ENCODE measurements around the gene ZNF41.
A peak's percentile ranks its signal among the peaks of the same experiment; 100 is the strongest.
"Not testable (repeated sequence)": the region's sequence is repeated elsewhere in the genome, so short reads cannot be mapped to it uniquely, and the experiment has no call there.

The ZNF41 gene

DNA sequence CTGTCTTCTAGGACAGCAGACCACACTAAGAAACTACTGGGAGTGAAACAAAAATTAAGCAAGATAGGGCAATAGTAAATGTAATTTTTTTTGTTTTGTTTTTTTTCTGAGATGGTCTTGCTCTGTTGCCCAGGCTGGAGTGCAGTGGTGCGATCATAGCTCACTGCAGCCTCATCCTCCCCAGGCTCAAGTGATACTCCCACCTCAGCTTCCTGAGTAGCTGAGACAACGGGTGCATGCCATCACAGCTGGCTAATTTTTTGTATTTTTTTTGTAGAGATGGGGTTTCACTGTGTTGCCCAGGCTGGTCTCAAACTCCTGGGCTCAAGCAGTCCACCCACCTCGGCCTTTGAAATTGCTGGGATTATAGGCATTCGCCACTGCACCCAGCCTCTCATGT is 9.1 kb upstream of the ZNF41 start:
- not testable (repeated sequence) for DNase-seq (ENCODE audit: low spot score)

DNA sequence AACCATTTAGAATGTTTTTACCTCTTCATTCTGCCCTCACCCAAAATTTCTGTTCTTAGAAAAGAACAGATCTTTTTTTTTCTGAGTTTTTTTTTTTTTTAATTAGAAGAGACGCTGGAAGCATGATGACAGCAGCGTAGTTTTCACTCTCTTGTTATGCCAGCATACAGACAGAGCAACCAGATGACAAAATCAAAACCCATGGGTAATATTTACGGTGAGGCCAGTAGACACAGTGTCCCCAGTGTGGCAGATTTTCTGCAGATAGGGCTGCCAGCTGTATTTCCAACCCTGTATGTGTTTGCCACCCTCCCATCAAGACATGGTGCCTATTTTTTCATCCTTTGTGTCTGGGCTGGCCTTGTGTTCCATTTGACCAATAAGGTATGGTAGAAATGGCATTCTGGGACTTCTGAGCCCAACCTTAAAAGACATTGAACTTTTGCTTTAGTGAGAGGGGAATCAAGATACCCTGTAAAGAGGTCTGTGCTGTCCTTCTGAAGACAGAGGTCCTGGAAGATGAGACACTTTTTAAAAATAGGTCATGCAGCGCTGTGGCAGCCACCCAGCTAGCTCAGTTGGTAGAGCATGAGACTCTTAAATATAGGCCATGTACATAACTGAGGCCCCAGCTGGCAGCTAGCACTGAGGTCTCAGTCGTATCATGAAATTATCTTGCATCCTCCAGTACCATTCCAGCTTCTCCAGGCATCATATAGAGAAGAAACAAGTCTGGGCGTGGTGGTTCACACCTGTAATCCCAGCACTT is 6.7 kb upstream of the ZNF41 start:
- DNase-seq (ENCODE audit: low spot score): no peak

- no peak for DNase-seq (ENCODE audit: low spot score)
Observed at GRCh38 chrX:47484885-47485284, 1.9 kb upstream of the ZNF41 start.

DNA sequence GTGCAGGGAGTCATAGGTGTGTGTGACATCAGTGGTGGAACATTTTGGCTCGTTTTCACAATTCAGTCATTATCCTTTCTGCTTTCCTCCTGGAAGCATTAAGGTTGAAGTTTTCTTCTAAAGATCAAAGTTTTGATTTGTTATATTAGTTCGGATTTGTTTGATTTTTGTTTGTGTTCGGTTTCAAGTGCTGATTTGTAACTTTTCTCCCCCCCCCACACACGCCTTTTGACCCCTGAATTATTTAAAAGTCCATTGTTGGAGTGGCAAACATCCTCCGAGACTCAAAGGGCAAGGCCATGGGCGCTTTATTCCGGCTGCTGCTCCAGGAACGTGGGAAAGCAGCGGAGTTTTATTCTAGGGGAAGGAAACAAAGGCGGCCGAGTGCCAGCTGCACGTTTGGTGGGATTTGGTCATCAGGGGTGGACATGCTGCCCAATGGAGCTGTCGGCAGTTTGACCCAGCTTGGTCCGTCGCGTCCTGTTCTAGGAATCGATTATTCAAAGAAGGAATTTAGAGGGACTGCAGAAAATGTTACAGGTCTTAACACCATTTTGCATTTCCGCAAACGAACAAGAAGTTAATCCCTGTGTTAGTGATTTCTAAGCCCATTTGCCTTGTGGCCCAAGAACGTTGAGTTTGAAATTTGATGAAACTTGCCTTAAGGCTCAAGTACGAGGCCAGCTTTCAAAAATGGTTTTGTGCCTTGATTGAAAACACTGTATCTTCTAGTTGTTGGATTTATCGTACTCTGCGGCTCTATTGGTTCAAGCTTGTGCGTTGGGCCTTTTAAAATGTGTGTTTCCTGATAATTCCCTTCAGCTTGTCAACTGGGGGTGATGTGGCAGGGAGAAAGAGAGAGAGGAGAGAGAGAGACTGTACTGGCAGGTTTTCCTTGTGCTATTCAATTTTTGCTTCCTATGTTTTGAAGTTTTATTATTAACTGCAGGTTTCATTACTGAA is 565 bp upstream of the ZNF41 start:
- peak; percentile 17 for DNase-seq (ENCODE audit: low spot score)

- no peak for DNase-seq (ENCODE audit: low spot score)
Observed at GRCh38 chrX:47482065-47482511, 934 bp downstream of the ZNF41 start.

DNA sequence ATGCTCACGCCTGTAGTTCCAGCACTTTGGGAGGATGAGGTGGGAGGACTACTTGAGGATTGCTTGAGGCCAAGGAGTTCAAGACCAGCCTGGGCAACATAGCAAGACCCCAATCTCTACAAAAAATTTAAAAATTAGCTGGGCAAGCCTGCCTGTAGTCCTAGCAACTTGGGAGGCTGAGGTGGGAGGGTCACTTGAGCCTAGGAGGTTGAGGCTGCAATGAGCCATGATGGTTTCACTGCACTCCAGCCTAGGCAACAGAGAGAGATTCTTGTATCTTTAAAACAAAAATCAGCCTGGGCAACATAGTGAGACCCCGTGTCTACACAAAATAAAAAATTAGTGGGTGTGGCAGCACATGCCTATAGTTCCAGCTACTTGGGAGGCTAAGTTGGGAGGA is 1.9 kb downstream of the ZNF41 start:
- DNase-seq (ENCODE audit: low spot score): no peak

- DNase-seq (ENCODE audit: low spot score): no peak
Observed at GRCh38 chrX:47480576-47480975, 2.4 kb downstream of the ZNF41 start.

GRCh38 chrX:47475476-47475875 is 7.5 kb downstream of the ZNF41 start:
- no peak for DNase-seq (ENCODE audit: low spot score)

GRCh38 chrX:47467106-47467505 is 15.9 kb downstream of the ZNF41 start:
- no peak for DNase-seq (ENCODE audit: low spot score)

- no peak for DNase-seq (ENCODE audit: low spot score)
Observed at GRCh38 chrX:47460561-47460960, 22.5 kb downstream of the ZNF41 start.

DNA sequence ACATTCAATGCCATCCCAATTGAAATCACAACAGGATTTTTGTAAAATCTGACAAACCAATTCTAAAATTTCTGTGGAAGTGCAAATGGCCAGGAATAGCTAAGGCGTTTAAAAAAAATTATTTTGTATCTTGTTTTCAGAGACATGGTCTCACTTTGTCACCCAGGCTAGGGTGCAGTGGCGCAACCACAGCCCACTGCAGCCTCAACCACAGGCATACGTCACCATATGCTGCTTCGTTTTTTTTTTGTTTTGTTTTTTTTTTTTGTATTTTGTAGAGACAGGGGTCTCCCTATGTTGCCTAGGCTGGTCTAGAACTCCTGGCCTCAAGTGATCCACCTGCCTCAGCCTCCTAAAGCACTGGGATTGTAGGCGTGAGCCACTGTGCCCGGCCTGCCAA is 24.5 kb downstream of the ZNF41 start:
- DNase-seq (ENCODE audit: low spot score): no peak

DNA sequence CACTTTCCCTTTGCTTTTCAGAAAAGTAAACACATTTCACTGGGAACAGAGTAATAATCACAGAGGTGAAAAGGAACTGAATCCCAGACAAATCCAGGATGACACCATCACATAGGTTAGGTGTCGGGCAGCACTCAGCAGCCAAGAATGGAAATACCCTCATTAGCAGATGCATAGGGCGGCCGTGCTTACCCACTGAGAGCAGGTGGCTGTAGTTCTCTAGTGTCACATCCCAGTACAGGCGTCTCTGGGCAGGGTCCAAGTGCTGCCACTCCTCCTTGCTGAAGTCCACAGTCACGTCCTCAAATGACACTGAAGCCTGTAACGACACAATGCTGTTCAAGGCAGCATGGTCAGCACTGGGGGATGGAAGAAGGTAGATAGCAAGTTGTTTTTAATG is 26.9 kb downstream of the ZNF41 start:
- DNase-seq (ENCODE audit: low spot score): no peak

- DNase-seq (ENCODE audit: low spot score): no peak
Observed at GRCh38 chrX:47452112-47452511, 30.9 kb downstream of the ZNF41 start.

- no peak for DNase-seq (ENCODE audit: low spot score)
Observed at GRCh38 chrX:47448165-47448806, 34.7 kb downstream of the ZNF41 start.

GRCh38 chrX:47447607-47448006 is 35.4 kb downstream of the ZNF41 start:
- DNase-seq (ENCODE audit: low spot score): no peak

- no peak for DNase-seq (ENCODE audit: low spot score)
Observed at GRCh38 chrX:47446971-47447370, 36.1 kb downstream of the ZNF41 start.

DNA sequence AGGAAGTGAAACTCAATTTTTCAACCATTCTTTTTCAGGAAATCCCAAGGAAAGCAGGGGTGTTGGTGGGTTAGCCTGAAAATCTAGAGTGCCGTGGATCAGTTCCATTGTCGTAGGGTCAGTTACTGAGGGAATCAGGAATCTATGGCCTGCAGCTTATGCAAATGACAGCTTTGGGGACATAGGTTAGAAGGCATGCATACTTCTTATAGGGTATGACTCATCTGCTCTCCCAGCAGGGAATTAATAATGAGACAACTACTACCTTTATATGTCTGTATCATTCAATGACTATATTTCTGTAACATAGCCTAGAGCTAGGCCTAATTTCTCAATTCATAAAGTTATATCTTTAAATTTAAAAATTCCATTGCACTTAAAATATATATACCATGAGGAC is 36.6 kb downstream of the ZNF41 start:
- DNase-seq (ENCODE audit: low spot score): no peak

- DNase-seq (ENCODE audit: low spot score): no peak
Observed at GRCh38 chrX:47430925-47431324, 52.1 kb downstream of the ZNF41 start.

DNA sequence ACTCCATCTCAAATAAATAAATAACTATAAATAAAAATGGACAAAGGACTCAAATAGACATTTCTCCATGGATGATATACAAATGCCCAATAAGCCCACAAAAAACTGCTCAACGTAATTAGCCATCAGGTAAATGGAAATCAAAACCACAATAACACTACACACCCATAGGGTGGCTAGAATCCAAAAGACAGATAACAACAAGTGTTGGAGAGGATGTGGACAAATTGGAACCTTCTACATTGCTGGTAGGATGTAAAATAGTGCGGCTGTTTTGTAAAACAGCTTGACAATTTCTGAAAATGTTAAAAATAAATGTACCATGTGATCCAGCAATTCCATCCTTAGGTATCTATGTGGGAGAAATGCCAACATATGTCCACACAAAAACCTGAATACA is 60.6 kb downstream of the ZNF41 start:
- DNase-seq (ENCODE audit: low spot score): no peak

- DNase-seq (ENCODE audit: low spot score): no peak
Observed at GRCh38 chrX:47420962-47421361, 62.1 kb downstream of the ZNF41 start.

DNA sequence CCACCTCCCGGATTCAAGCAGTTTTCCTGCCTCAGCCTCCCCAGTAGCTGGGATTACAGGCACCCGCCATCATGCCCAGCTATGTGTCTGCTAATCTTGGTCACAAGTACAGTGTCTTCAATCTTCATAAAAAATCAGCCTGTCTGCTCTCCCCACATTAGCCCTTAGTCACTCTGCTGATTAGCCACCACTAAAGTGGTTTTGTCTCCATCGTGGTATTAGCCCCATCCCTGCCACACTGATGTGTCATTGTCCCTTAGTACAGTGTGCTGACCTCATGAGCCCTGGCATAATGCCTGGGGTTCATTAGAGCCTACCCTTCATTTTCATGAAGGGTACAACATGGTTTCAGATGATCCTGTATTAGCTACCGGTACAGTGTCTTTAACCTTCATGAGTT is 62.8 kb downstream of the ZNF41 start:
- no peak for DNase-seq (ENCODE audit: low spot score)

- DNase-seq (ENCODE audit: low spot score): no peak
Observed at GRCh38 chrX:47413179-47413594, 69.8 kb downstream of the ZNF41 start.

Data from GM03348 (cell line).